Measurements from ENCODE around the gene TRPM2.

Gene TRPM2

GRCh38 chr21:44441581-44442265 lies 88.3 kb downstream of the TRPM2 start:
- no peaks in the 10 kb centered on the region for H3K79me2 ChIP-seq (ENCODE audit: insufficient read depth, low read length)
- no peak for DNase-seq
- H4K20me1 ChIP-seq (ENCODE audit: insufficient read depth, low read length): no peaks in the 10 kb centered on the region
- H3K9me3 ChIP-seq (ENCODE audit: insufficient read depth, low read length, severe bottlenecking): no peaks in the 10 kb centered on the region
- H3K36me3 ChIP-seq (ENCODE audit: insufficient read depth, low read length): no peaks in the 10 kb centered on the region
- no peaks in the 10 kb centered on the region for H3K4me1 ChIP-seq (ENCODE audit: insufficient read depth, low read length)
- H3K27me3 ChIP-seq (ENCODE audit: insufficient read depth, low read length, poor library complexity): no peaks in the 10 kb centered on the region
- no peak overlapping the region for H2AFZ ChIP-seq (ENCODE audit: low read depth, low read length)
- ATAC-seq (ENCODE audit: insufficient read depth, low read depth): no peak
- no peak overlapping the region for H3K4me2 ChIP-seq (ENCODE audit: insufficient read depth, low read length)
- no peak overlapping the region for H3K9ac ChIP-seq (ENCODE audit: low read depth, low read length)
- no peak for TF ChIP-seq CTCF (IDR thresholded peaks at IDR 0.05; ENCODE audit: borderline replicate concordance, extremely low read depth, low read length, poor library complexity, severe bottlenecking)
- no peak for TF ChIP-seq EZH2 (IDR thresholded peaks at IDR 0.05; ENCODE audit: borderline replicate concordance, low read depth, low read length, severe bottlenecking)
- H3K4me3 ChIP-seq (ENCODE audit: low read depth in 1 of 2, low read length in 2 of 2): no peak overlapping the region
- H3K27ac ChIP-seq (ENCODE audit: low read length): no peak overlapping the region

DNA sequence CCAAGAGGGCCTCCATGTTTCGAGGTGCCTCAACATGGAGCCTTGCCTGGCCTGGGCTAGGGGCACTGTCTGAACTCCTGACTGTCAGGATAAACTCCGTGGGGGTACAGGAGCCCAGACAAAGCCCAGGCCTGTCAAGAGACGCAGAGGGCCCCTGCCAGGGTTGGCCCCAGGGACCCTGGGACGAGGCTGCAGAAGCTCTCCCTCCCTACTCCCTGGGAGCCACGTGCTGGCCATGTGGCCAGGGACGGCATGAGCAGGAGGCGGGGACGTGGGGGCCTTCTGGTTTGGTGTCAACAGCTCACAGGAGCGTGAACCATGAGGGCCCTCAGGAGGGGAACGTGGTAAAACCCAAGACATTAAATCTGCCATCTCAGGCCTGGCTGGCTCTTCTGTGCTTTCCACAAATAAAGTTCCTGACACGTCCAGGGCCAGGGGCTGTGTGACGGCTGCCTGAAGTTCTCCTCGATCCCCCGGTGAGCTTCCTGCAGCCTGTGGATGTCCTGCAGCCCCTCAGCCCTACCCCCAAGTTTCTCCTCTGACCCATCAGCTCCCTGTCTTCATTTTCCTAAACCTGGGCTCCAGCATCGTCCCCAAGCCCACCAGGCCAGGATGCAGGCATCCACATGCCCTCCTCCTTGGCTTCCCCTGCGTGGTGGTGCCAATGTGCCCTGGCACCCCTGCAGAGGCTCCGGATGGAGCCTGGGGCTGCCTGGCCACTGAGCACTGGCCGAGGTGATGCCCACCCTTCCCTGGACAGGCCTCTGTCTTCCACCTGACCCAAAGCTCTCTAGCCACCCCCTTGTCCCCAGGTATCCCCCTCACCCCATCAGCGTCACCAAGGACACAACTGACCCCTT lies 89.1 kb downstream of the TRPM2 start:
- H2AFZ ChIP-seq (ENCODE audit: low read depth, low read length): no peak overlapping the region
- no peaks in the 10 kb centered on the region for H3K9me3 ChIP-seq (ENCODE audit: insufficient read depth, low read length, severe bottlenecking)
- DNase-seq: no peak
- H3K27me3 ChIP-seq (ENCODE audit: insufficient read depth, low read length, poor library complexity): no peaks in the 10 kb centered on the region
- H3K79me2 ChIP-seq (ENCODE audit: insufficient read depth, low read length): no peaks in the 10 kb centered on the region
- no peak overlapping the region for H3K4me2 ChIP-seq (ENCODE audit: insufficient read depth, low read length)
- no peak overlapping the region for H3K9ac ChIP-seq (ENCODE audit: low read depth, low read length)
- no peak overlapping the region for H3K27ac ChIP-seq (ENCODE audit: low read length)
- ATAC-seq (ENCODE audit: insufficient read depth, low read depth): no peak
- no peaks in the 10 kb centered on the region for H3K36me3 ChIP-seq (ENCODE audit: insufficient read depth, low read length)
- no peaks in the 10 kb centered on the region for H4K20me1 ChIP-seq (ENCODE audit: insufficient read depth, low read length)
- no peaks in the 10 kb centered on the region for H3K4me1 ChIP-seq (ENCODE audit: insufficient read depth, low read length)
- H3K4me3 ChIP-seq (ENCODE audit: low read depth in 1 of 2, low read length in 2 of 2): no peak overlapping the region
- TF ChIP-seq EZH2 (IDR thresholded peaks at IDR 0.05; ENCODE audit: borderline replicate concordance, low read depth, low read length, severe bottlenecking) (no peak), CTCF (IDR thresholded peaks at IDR 0.05; ENCODE audit: borderline replicate concordance, extremely low read depth, low read length, poor library complexity, severe bottlenecking) (no peak)

- Histone ChIP-seq H3K27ac (ENCODE audit: low read length) (no peak overlapping the region), H3K9me3 (ENCODE audit: insufficient read depth, low read length, severe bottlenecking) (no peaks in the 10 kb centered on the region), H4K20me1 (ENCODE audit: insufficient read depth, low read length) (no peaks in the 10 kb centered on the region), H3K79me2 (ENCODE audit: insufficient read depth, low read length) (no peaks in the 10 kb centered on the region), H3K9ac (ENCODE audit: low read depth, low read length) (no peak overlapping the region), H3K27me3 (ENCODE audit: insufficient read depth, low read length, poor library complexity) (no peaks in the 10 kb centered on the region), H2AFZ (ENCODE audit: low read depth, low read length) (no peak overlapping the region), H3K4me1 (ENCODE audit: insufficient read depth, low read length) (no peaks in the 10 kb centered on the region), H3K4me3 (ENCODE audit: low read depth in 1 of 2, low read length in 2 of 2) (no peak overlapping the region), H3K36me3 (ENCODE audit: insufficient read depth, low read length) (no peaks in the 10 kb centered on the region), H3K4me2 (ENCODE audit: insufficient read depth, low read length) (no peak overlapping the region)
- ATAC-seq (ENCODE audit: insufficient read depth, low read depth) (no peak), DNase-seq (no peak)
- TF ChIP-seq EZH2 (IDR thresholded peaks at IDR 0.05; ENCODE audit: borderline replicate concordance, low read depth, low read length, severe bottlenecking) (no peak), CTCF (IDR thresholded peaks at IDR 0.05; ENCODE audit: borderline replicate concordance, extremely low read depth, low read length, poor library complexity, severe bottlenecking) (no peak)
Observed at GRCh38 chr21:44443291-44443890, 90.0 kb downstream of the TRPM2 start.

Measured in DND-41 (cell line).